Gastroesophageal sphincter (tissue), 3 donors: Measurements from ENCODE around the gene NSG2.

Experiments
- EP300 ChIP-seq: sonication (generic); formaldehyde crosslinking; IDR thresholded peaks from one replicate; pipeline ENCODE4 v1.6.1; 2017; ENCODE audit warnings: antibody characterized with exemption, mild to moderate bottlenecking
- POLR2A ChIP-seq, 2 donors: fragments of 450-650 bp; IDR thresholded peaks; one replicate each; pipeline ENCODE4 v1.6.1; 2017; ENCODE audit warnings: antibody characterized with exemption in 2 of 2, mild to moderate bottlenecking in 2 of 2, moderate library complexity in 1 of 2
- POLR2AphosphoS5 ChIP-seq: sonication (generic); formaldehyde crosslinking; IDR thresholded peaks from one replicate; pipeline ENCODE4 v1.6.1; 2017; ENCODE audit warnings: antibody characterized with exemption
- TF ChIP-seq, protein P1 (sequence below), 4 experiments: fragments of 200-600 bp in 2 of 4; fragments of 450-650 bp in 2 of 4; sonication (generic) in 1 of 4; IDR thresholded peaks; one replicate each; pipeline ENCODE4 v1.5.1; 2017 to 2019; ENCODE audit warnings: antibody characterized with exemption in 4 of 4, mild to moderate bottlenecking in 2 of 4, moderate library complexity in 2 of 4

DNA sequence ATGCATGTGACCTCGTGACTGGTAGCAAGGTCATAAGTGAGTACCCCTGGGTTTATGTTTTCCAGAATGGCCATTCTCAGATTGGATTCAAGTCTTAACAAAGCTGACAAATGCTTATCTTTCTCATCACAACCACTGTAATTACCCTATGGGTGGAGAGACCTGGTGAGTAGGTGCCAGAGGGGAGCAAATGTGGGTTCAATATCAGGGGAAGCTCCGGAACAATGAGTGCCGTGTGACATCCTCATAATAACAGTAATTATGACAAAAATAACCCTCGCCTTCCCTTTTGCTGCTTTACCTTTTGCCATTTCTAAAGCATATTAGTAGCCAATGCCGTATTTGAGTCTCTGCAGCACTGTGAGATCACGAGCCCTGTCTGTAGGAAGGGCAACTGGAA lies 95.9 kb downstream of the NSG2 start:
- TF ChIP-seq, protein P1, sequence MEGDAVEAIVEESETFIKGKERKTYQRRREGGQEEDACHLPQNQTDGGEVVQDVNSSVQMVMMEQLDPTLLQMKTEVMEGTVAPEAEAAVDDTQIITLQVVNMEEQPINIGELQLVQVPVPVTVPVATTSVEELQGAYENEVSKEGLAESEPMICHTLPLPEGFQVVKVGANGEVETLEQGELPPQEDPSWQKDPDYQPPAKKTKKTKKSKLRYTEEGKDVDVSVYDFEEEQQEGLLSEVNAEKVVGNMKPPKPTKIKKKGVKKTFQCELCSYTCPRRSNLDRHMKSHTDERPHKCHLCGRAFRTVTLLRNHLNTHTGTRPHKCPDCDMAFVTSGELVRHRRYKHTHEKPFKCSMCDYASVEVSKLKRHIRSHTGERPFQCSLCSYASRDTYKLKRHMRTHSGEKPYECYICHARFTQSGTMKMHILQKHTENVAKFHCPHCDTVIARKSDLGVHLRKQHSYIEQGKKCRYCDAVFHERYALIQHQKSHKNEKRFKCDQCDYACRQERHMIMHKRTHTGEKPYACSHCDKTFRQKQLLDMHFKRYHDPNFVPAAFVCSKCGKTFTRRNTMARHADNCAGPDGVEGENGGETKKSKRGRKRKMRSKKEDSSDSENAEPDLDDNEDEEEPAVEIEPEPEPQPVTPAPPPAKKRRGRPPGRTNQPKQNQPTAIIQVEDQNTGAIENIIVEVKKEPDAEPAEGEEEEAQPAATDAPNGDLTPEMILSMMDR (IDR thresholded peaks at IDR 0.05), result no peak
- TF ChIP-seq POLR2AphosphoS5, result no peak
- TF ChIP-seq EP300, result no peak
- no peak for TF ChIP-seq POLR2A (IDR thresholded peaks at IDR 0.05)
